B cell (primary cell): ENCODE results near the gene NPBWR2.

Experiments
- EZH2 ChIP-seq: IDR thresholded peaks from 2 replicates; pipeline ENCODE4 v1.6.1; 2012; ENCODE audit warnings: borderline replicate concordance, low read depth, mild to moderate bottlenecking, moderate library complexity, low read length; ENCODE audit not compliant: insufficient read depth, poor library complexity, severe bottlenecking
- TF ChIP-seq, protein P1 (sequence below): fragments of 200-600 bp; IDR thresholded peaks from one replicate; pipeline ENCODE4 v1.8.0; 2022; ENCODE audit warnings: antibody characterized with exemption, mild to moderate bottlenecking

DNA sequence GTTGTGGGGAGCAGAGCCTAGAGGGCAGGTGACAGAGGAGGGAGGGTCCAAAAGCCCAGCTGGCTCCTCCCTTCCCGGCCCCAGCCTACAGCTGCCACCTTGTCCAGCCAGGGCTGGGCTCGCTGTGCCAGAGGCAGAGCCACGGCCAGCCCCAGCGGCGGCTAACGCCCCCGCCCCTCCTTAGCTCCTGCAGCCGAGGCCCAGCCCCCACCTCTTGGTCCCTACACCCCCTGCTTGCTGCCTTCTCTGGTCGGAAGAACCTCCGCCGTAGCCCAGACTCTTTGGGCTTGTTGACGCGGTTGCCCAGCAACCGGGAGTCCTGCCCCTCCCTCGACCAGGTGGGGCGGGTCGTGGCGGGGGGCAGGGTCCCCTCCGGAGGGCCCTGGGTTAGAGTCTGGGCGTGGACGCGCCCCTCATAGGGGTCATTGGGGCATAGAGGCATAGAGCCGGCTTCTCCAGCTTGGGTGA, 22.6 kb downstream of the NPBWR2 start:
- TF ChIP-seq, protein P1, sequence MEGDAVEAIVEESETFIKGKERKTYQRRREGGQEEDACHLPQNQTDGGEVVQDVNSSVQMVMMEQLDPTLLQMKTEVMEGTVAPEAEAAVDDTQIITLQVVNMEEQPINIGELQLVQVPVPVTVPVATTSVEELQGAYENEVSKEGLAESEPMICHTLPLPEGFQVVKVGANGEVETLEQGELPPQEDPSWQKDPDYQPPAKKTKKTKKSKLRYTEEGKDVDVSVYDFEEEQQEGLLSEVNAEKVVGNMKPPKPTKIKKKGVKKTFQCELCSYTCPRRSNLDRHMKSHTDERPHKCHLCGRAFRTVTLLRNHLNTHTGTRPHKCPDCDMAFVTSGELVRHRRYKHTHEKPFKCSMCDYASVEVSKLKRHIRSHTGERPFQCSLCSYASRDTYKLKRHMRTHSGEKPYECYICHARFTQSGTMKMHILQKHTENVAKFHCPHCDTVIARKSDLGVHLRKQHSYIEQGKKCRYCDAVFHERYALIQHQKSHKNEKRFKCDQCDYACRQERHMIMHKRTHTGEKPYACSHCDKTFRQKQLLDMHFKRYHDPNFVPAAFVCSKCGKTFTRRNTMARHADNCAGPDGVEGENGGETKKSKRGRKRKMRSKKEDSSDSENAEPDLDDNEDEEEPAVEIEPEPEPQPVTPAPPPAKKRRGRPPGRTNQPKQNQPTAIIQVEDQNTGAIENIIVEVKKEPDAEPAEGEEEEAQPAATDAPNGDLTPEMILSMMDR = no peak
- no peak for TF ChIP-seq EZH2
